ENCODE measurements around the gene RBP2. TPM values are rescaled to one million over a fixed set of nuclear protein-coding genes. Genes with fewer than 3 reads are reported as not detected.

RBP2 gene
- total RNA-seq, 1 donor from 2014 or later, result not detected

GRCh38 chr3:139450159-139450558 is 26.2 kb downstream of the RBP2 start:
- DNase-seq (ENCODE audit: low spot score), result no peak
- no peak overlapping the region for H3K4me3 Mint-ChIP-seq
- no peak overlapping the region for H3K27ac Mint-ChIP-seq
- no peaks in the 10 kb centered on the region for H3K36me3 Mint-ChIP-seq (ENCODE audit: low read depth)
- H3K9me3 Mint-ChIP-seq, result no peaks in the 10 kb centered on the region
- intact Hi-C loops (cut with micrococcal nuclease), result no loop called here
- H3K4me1 Mint-ChIP-seq (ENCODE audit: low read depth), result no peaks in the 10 kb centered on the region
- no peaks in the 10 kb centered on the region for H3K27me3 Mint-ChIP-seq (ENCODE audit: insufficient read depth)

- Mint-ChIP-seq H3K9me3 (no peaks in the 10 kb centered on the region), H3K27me3 (ENCODE audit: insufficient read depth) (no peaks in the 10 kb centered on the region), H3K27ac (no peak overlapping the region), H3K4me3 (no peak overlapping the region), H3K36me3 (ENCODE audit: low read depth) (no peaks in the 10 kb centered on the region), H3K4me1 (ENCODE audit: low read depth) (no peaks in the 10 kb centered on the region)
- DNase-seq (ENCODE audit: low spot score), result no peak
- intact Hi-C loops (cut with micrococcal nuclease), result no loop called here
Measured at GRCh38 chr3:139449566-139449965, 26.8 kb downstream of the RBP2 start.

GRCh38 chr3:139448104-139448503 is 28.2 kb downstream of the RBP2 start:
- H3K27me3 Mint-ChIP-seq (ENCODE audit: insufficient read depth), result no peaks in the 10 kb centered on the region
- H3K9me3 Mint-ChIP-seq, result no peaks in the 10 kb centered on the region
- DNase-seq (ENCODE audit: low spot score), result no peak
- no peaks in the 10 kb centered on the region for H3K36me3 Mint-ChIP-seq (ENCODE audit: low read depth)
- no peak overlapping the region for H3K4me3 Mint-ChIP-seq
- no peaks in the 10 kb centered on the region for H3K4me1 Mint-ChIP-seq (ENCODE audit: low read depth)
- H3K27ac Mint-ChIP-seq, result no peak overlapping the region
- intact Hi-C loops (cut with micrococcal nuclease), result no loop called here

- intact Hi-C loops (cut with micrococcal nuclease), result no loop called here
- H3K9me3 Mint-ChIP-seq, result no peaks in the 10 kb centered on the region
- H3K36me3 Mint-ChIP-seq (ENCODE audit: low read depth), result no peaks in the 10 kb centered on the region
- H3K4me1 Mint-ChIP-seq (ENCODE audit: low read depth), result no peaks in the 10 kb centered on the region
- no peaks in the 10 kb centered on the region for H3K27me3 Mint-ChIP-seq (ENCODE audit: insufficient read depth)
- no peak overlapping the region for H3K27ac Mint-ChIP-seq
- H3K4me3 Mint-ChIP-seq, result no peak overlapping the region
- DNase-seq (ENCODE audit: low spot score), result no peak
Measured at GRCh38 chr3:139447486-139447885, 28.8 kb downstream of the RBP2 start.

- no peak for DNase-seq (ENCODE audit: low spot score)
- Mint-ChIP-seq H3K4me1 (ENCODE audit: low read depth) (no peaks in the 10 kb centered on the region), H3K4me3 (no peak overlapping the region), H3K9me3 (no peaks in the 10 kb centered on the region), H3K27ac (no peak overlapping the region), H3K36me3 (ENCODE audit: low read depth) (no peaks in the 10 kb centered on the region), H3K27me3 (ENCODE audit: insufficient read depth) (no peaks in the 10 kb centered on the region)
- intact Hi-C loops (cut with micrococcal nuclease), result no loop called here
Measured at GRCh38 chr3:139444446-139444845, 31.9 kb downstream of the RBP2 start.

- Mint-ChIP-seq H3K27ac (no peak overlapping the region), H3K27me3 (ENCODE audit: insufficient read depth) (no peaks in the 10 kb centered on the region), H3K9me3 (no peaks in the 10 kb centered on the region), H3K4me1 (ENCODE audit: low read depth) (no peaks in the 10 kb centered on the region), H3K36me3 (ENCODE audit: low read depth) (no peaks in the 10 kb centered on the region), H3K4me3 (no peak overlapping the region)
- DNase-seq (ENCODE audit: low spot score), result no peak
- intact Hi-C loops (cut with micrococcal nuclease), result no loop called here
Measured at GRCh38 chr3:139443186-139443585, 33.1 kb downstream of the RBP2 start.

GRCh38 chr3:139441656-139442055 is 34.7 kb downstream of the RBP2 start:
- Mint-ChIP-seq H3K4me1 (ENCODE audit: low read depth) (no peaks in the 10 kb centered on the region), H3K27ac (no peak overlapping the region), H3K4me3 (no peak overlapping the region), H3K27me3 (ENCODE audit: insufficient read depth) (peaks cover 4% of the 10 kb centered on the region), H3K9me3 (no peaks in the 10 kb centered on the region), H3K36me3 (ENCODE audit: low read depth) (no peaks in the 10 kb centered on the region)
- DNase-seq (ENCODE audit: low spot score), result no peak
- intact Hi-C loops (cut with micrococcal nuclease), result no loop called here

- Mint-ChIP-seq H3K27me3 (ENCODE audit: insufficient read depth) (peaks cover 4% of the 10 kb centered on the region), H3K9me3 (no peaks in the 10 kb centered on the region), H3K36me3 (ENCODE audit: low read depth) (no peaks in the 10 kb centered on the region), H3K4me1 (ENCODE audit: low read depth) (no peaks in the 10 kb centered on the region), H3K4me3 (no peak overlapping the region), H3K27ac (no peak overlapping the region)
- no peak for DNase-seq (ENCODE audit: low spot score)
- intact Hi-C loops (cut with micrococcal nuclease), result no loop called here
Measured at GRCh38 chr3:139440639-139441556, 35.4 kb downstream of the RBP2 start.

GRCh38 chr3:139439278-139439677 is 37.0 kb downstream of the RBP2 start:
- intact Hi-C loops (cut with micrococcal nuclease), result no loop called here
- Mint-ChIP-seq H3K36me3 (ENCODE audit: low read depth) (no peaks in the 10 kb centered on the region), H3K4me3 (no peak overlapping the region), H3K27me3 (ENCODE audit: insufficient read depth) (peaks cover 4% of the 10 kb centered on the region), H3K9me3 (no peaks in the 10 kb centered on the region), H3K4me1 (ENCODE audit: low read depth) (no peaks in the 10 kb centered on the region), H3K27ac (no peak overlapping the region)
- no peak for DNase-seq (ENCODE audit: low spot score)

GRCh38 chr3:139434764-139435307 is 41.5 kb downstream of the RBP2 start:
- peaks cover 4% of the 10 kb centered on the region for H3K27me3 Mint-ChIP-seq (ENCODE audit: insufficient read depth)
- intact Hi-C loops (cut with micrococcal nuclease), result no loop called here
- no peaks in the 10 kb centered on the region for H3K9me3 Mint-ChIP-seq
- H3K27ac Mint-ChIP-seq, result no peak overlapping the region
- H3K4me3 Mint-ChIP-seq, result no peak overlapping the region
- H3K4me1 Mint-ChIP-seq (ENCODE audit: low read depth), result no peaks in the 10 kb centered on the region
- no peaks in the 10 kb centered on the region for H3K36me3 Mint-ChIP-seq (ENCODE audit: low read depth)
- DNase-seq (ENCODE audit: low spot score), result no peak

- Mint-ChIP-seq H3K36me3 (ENCODE audit: low read depth) (no peaks in the 10 kb centered on the region), H3K4me3 (no peak overlapping the region), H3K27me3 (ENCODE audit: insufficient read depth) (peaks cover 4% of the 10 kb centered on the region), H3K4me1 (ENCODE audit: low read depth) (no peaks in the 10 kb centered on the region), H3K9me3 (no peaks in the 10 kb centered on the region), H3K27ac (no peak overlapping the region)
- no peak for DNase-seq (ENCODE audit: low spot score)
- intact Hi-C loops (cut with micrococcal nuclease), result no loop called here
Measured at GRCh38 chr3:139434228-139434627, 42.1 kb downstream of the RBP2 start.

GRCh38 chr3:139433089-139433488 is 43.2 kb downstream of the RBP2 start:
- Mint-ChIP-seq H3K4me3 (no peak overlapping the region), H3K27ac (no peak overlapping the region), H3K27me3 (ENCODE audit: insufficient read depth) (peaks cover 4% of the 10 kb centered on the region), H3K9me3 (no peaks in the 10 kb centered on the region), H3K36me3 (ENCODE audit: low read depth) (no peaks in the 10 kb centered on the region), H3K4me1 (ENCODE audit: low read depth) (no peaks in the 10 kb centered on the region)
- intact Hi-C loops (cut with micrococcal nuclease), result no loop called here
- DNase-seq (ENCODE audit: low spot score), result no peak

- DNase-seq (ENCODE audit: low spot score), result no peak
- H3K36me3 Mint-ChIP-seq (ENCODE audit: low read depth), result no peaks in the 10 kb centered on the region
- no peaks in the 10 kb centered on the region for H3K9me3 Mint-ChIP-seq
- no peak overlapping the region for H3K27ac Mint-ChIP-seq
- H3K4me1 Mint-ChIP-seq (ENCODE audit: low read depth), result no peaks in the 10 kb centered on the region
- H3K27me3 Mint-ChIP-seq (ENCODE audit: insufficient read depth), result no peaks in the 10 kb centered on the region
- no peak overlapping the region for H3K4me3 Mint-ChIP-seq
- intact Hi-C loops (cut with micrococcal nuclease), result no loop called here
Measured at GRCh38 chr3:139430493-139430892, 45.8 kb downstream of the RBP2 start.

Data from activated T-helper 1 cell treated with anti-CD3 and anti-CD28 coated beads, Interleukin-12 subunit alpha, Interleukin-12 subunit beta, Interleukin-2, Interleukin-4 antibody, amounts not matched to agents 30 ng/mL and 10 ng/mL and 1 ng/mL, durations not matched to agents 14 hours and 24 hours and 36 hours (primary cell).